B cell (primary cell): ENCODE data around the gene PGM1. TPM values are rescaled to one million over a fixed set of nuclear protein-coding genes. Genes with fewer than 3 reads are reported as not detected.

Experiments used
- ATAC-seq: fragments of 200-7000 bp; cut with Tn5 transposase; one replicate; pipeline ENCODE4 v1.10.0; 2021; ENCODE audit warnings: low read depth, mild to moderate bottlenecking, moderate number of reproducible peaks, moderate library complexity
- CTCF ChIA-PET: fragments of 350-600 bp; sonication (Branson Sonifier 250); formaldehyde crosslinking; loops from one replicate; lab custom pipeline; 2021; ENCODE audit warnings: antibody characterized with exemption, inconsistent platforms; lab: Charles Lee
- POLR2A ChIA-PET: fragments of 350-600 bp; sonication (Branson Sonifier 250); formaldehyde crosslinking; loops from one replicate; lab custom pipeline; 2021; ENCODE audit warnings: antibody characterized with exemption; lab: Charles Lee
- DNase-seq: peaks from one replicate; pipeline ENCODE4 v3.0.0; 2013
- H2AFZ ChIP-seq: 2 replicates; pipeline ENCODE4 v1.6.1; 2012; ENCODE audit warnings: mild to moderate bottlenecking, low read depth, low read length; ENCODE audit not compliant: insufficient read depth, poor library complexity, severe bottlenecking
- H3K27ac ChIP-seq, 2 donors: 1 replicate in 1 of 2; 2 replicates in 1 of 2; pipeline ENCODE4 v1.5.1; 2012 to 2013; ENCODE audit warnings: low read length in 2 of 2, mild to moderate bottlenecking in 2 of 2, moderate library complexity in 1 of 2
- H3K27me3 ChIP-seq, 4 experiments: fragments of 200-600 bp in 1 of 4; sonication (generic) in 1 of 4; replicated peaks in 1 of 4; 1 replicate in 2 of 4; 2 replicates in 2 of 4; pipeline versions ENCODE4 v1.6.1 to v1.7.0; 2013 to 2016; ENCODE audit warnings: low read length in 3 of 4, mild to moderate bottlenecking in 2 of 4, mixed read lengths in 1 of 4, moderate library complexity in 1 of 4; ENCODE audit not compliant: insufficient read depth in 4 of 4, control insufficient read depth in 3 of 4; ENCODE audit errors: control extremely low read depth in 1 of 4
- H3K36me3 ChIP-seq, 2 experiments: replicated peaks in 1 of 2; 1 replicate in 1 of 2; 2 replicates in 1 of 2; pipeline versions ENCODE4 v1.6.1 to v1.7.1; 2013; ENCODE audit warnings: low read length in 1 of 2; ENCODE audit not compliant: insufficient read depth in 2 of 2, control insufficient read depth in 1 of 2; ENCODE audit errors: control extremely low read depth in 1 of 2, extremely low read depth in 1 of 2
- H3K4me1 ChIP-seq, 2 donors: fragments of 200-600 bp in 1 of 2; sonication (generic) in 1 of 2; 1 replicate in 1 of 2; 2 replicates in 1 of 2; pipeline versions ENCODE4 v1.5.1 to v1.6.1; 2013 to 2017; ENCODE audit warnings: low read length in 2 of 2; ENCODE audit not compliant: control insufficient read depth in 2 of 2, insufficient read depth in 2 of 2
- H3K4me2 ChIP-seq: replicated peaks from 2 replicates; pipeline ENCODE3; 2012; ENCODE audit warnings: mild to moderate bottlenecking, low read depth, low read length; ENCODE audit not compliant: poor library complexity, severe bottlenecking
- H3K4me3 ChIP-seq, 5 experiments: fragments of 200-600 bp in 1 of 5; sonication (generic) in 1 of 5; 1 replicate in 3 of 5; 2 replicates in 2 of 5; pipeline versions ENCODE4 v1.5.1 to v1.7.0; 2011 to 2016; ENCODE audit warnings: low read length in 4 of 5, mild to moderate bottlenecking in 4 of 5, low read depth in 2 of 5, control low read depth in 1 of 5, moderate library complexity in 1 of 5; ENCODE audit not compliant: insufficient read depth in 1 of 5; ENCODE audit errors: control extremely low read depth in 1 of 5, extremely low read depth in 1 of 5
- H3K79me2 ChIP-seq: fragments of 200-600 bp; sonication (generic); one replicate; pipeline ENCODE4 v1.6.0; 2016; ENCODE audit warnings: low read length; ENCODE audit not compliant: control insufficient read depth, insufficient read depth
- H3K9ac ChIP-seq: fragments of 200-600 bp; sonication (generic); 2 replicates; pipeline ENCODE4 v1.6.1; 2017; ENCODE audit warnings: mild to moderate bottlenecking, low read length, moderate library complexity
- H3K9me3 ChIP-seq, 3 donors: one replicate each; pipeline versions ENCODE4 v1.6.1 to v1.7.1; 2013; ENCODE audit warnings: low read length in 2 of 3; ENCODE audit not compliant: control insufficient read depth in 2 of 3, insufficient read depth in 1 of 3; ENCODE audit errors: control extremely low read depth in 1 of 3
- H4K20me1 ChIP-seq: 2 replicates; pipeline ENCODE4 v1.6.0; 2012; ENCODE audit warnings: mild to moderate bottlenecking, low read length; ENCODE audit not compliant: insufficient read depth, control insufficient read depth, poor library complexity, severe bottlenecking
- H3K27ac Mint-ChIP-seq: one replicate; pipeline ENCODE4 v1.8.0; 2021; ENCODE audit warnings: mixed read lengths
- H3K27me3 Mint-ChIP-seq: one replicate; pipeline ENCODE4 v1.8.0; 2021; ENCODE audit warnings: mixed read lengths
- H3K4me1 Mint-ChIP-seq: one replicate; pipeline ENCODE4 v1.8.0; 2021; ENCODE audit warnings: mixed read lengths
- H3K4me3 Mint-ChIP-seq: one replicate; pipeline ENCODE4 v1.8.0; 2021; ENCODE audit warnings: mixed read lengths
- H3K9me3 Mint-ChIP-seq: one replicate; pipeline ENCODE4 v1.8.0; 2022; ENCODE audit warnings: mixed read lengths; ENCODE audit not compliant: insufficient read depth
- CTCF ChIP-seq: fragments of 200-600 bp; IDR thresholded peaks from one replicate; pipeline ENCODE4 v1.8.0; 2022; ENCODE audit warnings: antibody characterized with exemption, mild to moderate bottlenecking
- EZH2 ChIP-seq: IDR thresholded peaks from 2 replicates; pipeline ENCODE4 v1.6.1; 2012; ENCODE audit warnings: borderline replicate concordance, low read depth, mild to moderate bottlenecking, moderate library complexity, low read length; ENCODE audit not compliant: insufficient read depth, poor library complexity, severe bottlenecking
- WGBS: methylation state at CpG from one replicate; pipeline ENCODE4 v1.1.5; 2013; ENCODE audit warnings: missing lambda C conversion rate; ENCODE audit not compliant: insufficient coverage; 5-methylcytosine and 5-hydroxymethylcytosine counted together
- intact Hi-C: fragments of 100-400 bp; cut with micrococcal nuclease; formaldehyde crosslinking; loops from one replicate; pipeline ENCODE4 v1.10.0; 2022
- polyA plus RNA-seq: library from polyadenylated mRNA; depleted of rRNA; stranded (reverse); fragments of >200 nt; gene quantifications from 2 replicates; pipeline ENCODE4 v1.2.3, GENCODE V29; 2012
- total RNA-seq, 2 donors: library from RNA; stranded (reverse); fragments of 120-200 nt in 1 of 2; gene quantifications; 1 replicate in 1 of 2; 2 replicates in 1 of 2; pipeline versions ENCODE4 v1.2.3 to v1.2.4, GENCODE V29; 2013 to 2022

The PGM1 gene
- total and polyA plus RNA-seq, 2 donors (not counting 1 experiment from before 2014, with no cell fraction given): 4.2 to 13.2 TPM

- Histone ChIP-seq H3K79me2 (no peaks in the 10 kb centered on the region), H4K20me1 (no peaks in the 10 kb centered on the region), H3K27ac (no peak overlapping the region), H3K4me3 (no peak overlapping the region), H3K9ac (no peak overlapping the region), H3K9me3 (no peaks in the 10 kb centered on the region), H3K4me2 (no peak overlapping the region), H3K27me3 (no peaks in the 10 kb centered on the region), H3K4me1 (no peaks in the 10 kb centered on the region), H2AFZ (no peak overlapping the region), H3K36me3 (peaks cover 0 to 5% of the 10 kb centered on the region in 2 experiments)
- H3K4me3 Mint-ChIP-seq: no peak overlapping the region
- CTCF ChIA-PET: no interaction called here
- ATAC-seq (no peak), DNase-seq (no peak)
- H3K9me3 Mint-ChIP-seq: no peaks in the 10 kb centered on the region
- no peaks in the 10 kb centered on the region for H3K4me1 Mint-ChIP-seq
- TF ChIP-seq EZH2 (no peak), CTCF (no peak)
- intact Hi-C loops: no loop called here
- H3K27ac Mint-ChIP-seq: no peak overlapping the region
- WGBS: no CpG with 5 or more reads among the region's 1 CpG
- POLR2A ChIA-PET: no interaction called here
- H3K27me3 Mint-ChIP-seq: no peaks in the 10 kb centered on the region
Measured at GRCh38 chr1:63630666-63631065, 37.5 kb downstream of the PGM1 start.

- Mint-ChIP-seq H3K9me3 (no peaks in the 10 kb centered on the region), H3K4me3 (no peak overlapping the region), H3K27ac (no peak overlapping the region), H3K4me1 (no peaks in the 10 kb centered on the region), H3K27me3 (no peaks in the 10 kb centered on the region)
- WGBS: 81% methylated on average over 2 of the region's 5 CpGs
- Histone ChIP-seq H3K4me1 (no peaks in the 10 kb centered on the region), H3K27ac (no peak overlapping the region), H3K4me2 (no peak overlapping the region), H2AFZ (no peak overlapping the region), H3K79me2 (no peaks in the 10 kb centered on the region), H3K9me3 (no peaks in the 10 kb centered on the region), H3K9ac (no peak overlapping the region), H4K20me1 (no peaks in the 10 kb centered on the region), H3K27me3 (no peaks in the 10 kb centered on the region), H3K36me3 (peaks cover 0 to 12% of the 10 kb centered on the region in 2 experiments), H3K4me3 (no peak overlapping the region)
- CTCF ChIA-PET: interaction anchor here (0.6 to 0.7 kb wide), 2 partner anchors 60 to 166 kb away, joined by 3 read pairs; no protein-coding TSS in a partner anchor
- intact Hi-C loops: no loop called here
- no peak for TF ChIP-seq EZH2
- TF ChIP-seq CTCF: no peak
- POLR2A ChIA-PET: no interaction called here
- DNase-seq (no peak), ATAC-seq (no peak)
Measured at GRCh38 chr1:63632110-63632509, 38.9 kb downstream of the PGM1 start.
